ENCODE results near the gene PRMT5. TPM values are rescaled to one million over a fixed set of nuclear protein-coding genes. Genes with fewer than 3 reads are reported as not detected.

Gene PRMT5
- total RNA-seq, 2 experiments from 2014 or later, result 15.6 to 19.3 TPM

DNA sequence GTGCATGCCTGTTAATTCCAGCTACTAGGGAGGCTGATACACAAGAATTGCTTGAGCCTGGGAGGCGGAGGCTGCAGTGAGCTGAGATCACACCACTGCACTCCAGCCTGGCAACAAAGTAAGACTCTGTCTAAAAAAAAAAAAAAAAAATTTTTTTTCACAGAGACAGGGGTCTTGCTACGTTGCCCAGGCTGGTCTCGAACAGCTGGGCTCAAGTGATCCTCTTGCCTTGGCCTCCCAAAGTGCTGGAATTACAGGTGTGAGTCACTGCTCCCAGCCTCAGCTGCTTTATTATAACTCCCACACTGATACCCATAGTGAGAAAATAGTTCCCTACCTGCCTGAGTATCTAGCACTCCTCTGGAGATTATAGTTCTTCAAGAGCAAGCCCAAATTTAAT is 16.5 kb upstream of the PRMT5 start:
- Mint-ChIP-seq H3K4me3 (no peak overlapping the region), H3K27me3 (no peaks in the 10 kb centered on the region), H3K36me3 (ENCODE audit: low read depth) (peaks cover 46% of the 10 kb centered on the region), H3K27ac (no peak overlapping the region), H3K9me3 (no peaks in the 10 kb centered on the region), H3K4me1 (ENCODE audit: low read depth) (no peaks in the 10 kb centered on the region)
- ATAC-seq (ENCODE audit: poor library complexity) (no peak), DNase-seq (no peak)
- POLR2A ChIA-PET, result interaction anchor here (2.5 to 3.0 kb wide), 2 partner anchors 10 to 16 kb away, joined by 10 to 11 read pairs; partner anchors contain the start of genes HAUS4 and PRMT5
- peaks cover 21% of the 10 kb centered on the region for H3K36me3 ChIP-seq (ENCODE audit: insufficient read depth, low read length)
- intact Hi-C loops (cut with DNase I, micrococcal nuclease), result no loop called here
- no peaks in the 10 kb centered on the region for H3K9me3 ChIP-seq (ENCODE audit: control insufficient read depth in 1 of 2, insufficient read depth in 1 of 2, low read length in 2 of 2)
- no peaks in the 10 kb centered on the region for H3K4me1 ChIP-seq (ENCODE audit: insufficient read depth, low read length)
- H3K4me3 ChIP-seq (ENCODE audit: low read length), result no peak overlapping the region
- TF ChIP-seq, protein P1, sequence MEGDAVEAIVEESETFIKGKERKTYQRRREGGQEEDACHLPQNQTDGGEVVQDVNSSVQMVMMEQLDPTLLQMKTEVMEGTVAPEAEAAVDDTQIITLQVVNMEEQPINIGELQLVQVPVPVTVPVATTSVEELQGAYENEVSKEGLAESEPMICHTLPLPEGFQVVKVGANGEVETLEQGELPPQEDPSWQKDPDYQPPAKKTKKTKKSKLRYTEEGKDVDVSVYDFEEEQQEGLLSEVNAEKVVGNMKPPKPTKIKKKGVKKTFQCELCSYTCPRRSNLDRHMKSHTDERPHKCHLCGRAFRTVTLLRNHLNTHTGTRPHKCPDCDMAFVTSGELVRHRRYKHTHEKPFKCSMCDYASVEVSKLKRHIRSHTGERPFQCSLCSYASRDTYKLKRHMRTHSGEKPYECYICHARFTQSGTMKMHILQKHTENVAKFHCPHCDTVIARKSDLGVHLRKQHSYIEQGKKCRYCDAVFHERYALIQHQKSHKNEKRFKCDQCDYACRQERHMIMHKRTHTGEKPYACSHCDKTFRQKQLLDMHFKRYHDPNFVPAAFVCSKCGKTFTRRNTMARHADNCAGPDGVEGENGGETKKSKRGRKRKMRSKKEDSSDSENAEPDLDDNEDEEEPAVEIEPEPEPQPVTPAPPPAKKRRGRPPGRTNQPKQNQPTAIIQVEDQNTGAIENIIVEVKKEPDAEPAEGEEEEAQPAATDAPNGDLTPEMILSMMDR (IDR thresholded peaks at IDR 0.05), result no peak
- H3K27ac ChIP-seq (ENCODE audit: low read depth in 1 of 2, low read length in 2 of 2), result no peak overlapping the region
- no peaks in the 10 kb centered on the region for H3K27me3 ChIP-seq (ENCODE audit: control insufficient read depth in 1 of 2, insufficient read depth in 2 of 2, low read length in 2 of 2)
- CTCF ChIA-PET, result interaction anchor here (1.0 kb wide), 1 partner anchor 41 kb away, joined by 5 read pairs; no protein-coding TSS in a partner anchor

DNA sequence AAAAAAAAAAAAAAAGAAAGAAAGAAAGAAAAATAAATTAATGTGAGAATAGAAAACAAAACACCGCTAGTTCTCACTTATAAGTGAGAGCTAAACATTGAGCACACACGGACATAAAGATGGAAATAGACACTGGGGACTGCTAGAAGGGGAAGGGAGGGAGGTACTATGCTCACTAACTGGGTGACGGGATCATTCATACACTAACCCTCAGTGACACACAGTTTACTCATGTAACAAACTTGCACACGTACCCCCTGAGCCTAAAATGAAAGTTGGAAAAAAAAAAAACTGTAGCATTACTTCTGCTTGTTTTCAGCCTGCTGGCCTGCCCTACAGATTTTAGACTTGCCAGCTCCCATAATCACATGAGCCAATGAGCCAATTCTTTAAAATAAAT is 10.5 kb upstream of the PRMT5 start:
- no peak for ATAC-seq (ENCODE audit: poor library complexity)
- no peak overlapping the region for H3K4me3 Mint-ChIP-seq
- H3K4me1 Mint-ChIP-seq (ENCODE audit: low read depth), result no peaks in the 10 kb centered on the region
- POLR2A ChIA-PET, result interaction anchor here (1.0 kb wide), 1 partner anchor 32 kb away, joined by 5 read pairs; no protein-coding TSS in a partner anchor
- Histone ChIP-seq H3K36me3 (ENCODE audit: insufficient read depth, low read length) (no peaks in the 10 kb centered on the region), H3K4me1 (ENCODE audit: insufficient read depth, low read length) (no peaks in the 10 kb centered on the region), H3K27ac (ENCODE audit: low read depth in 1 of 2, low read length in 2 of 2) (no peak overlapping the region), H3K4me3 (ENCODE audit: low read length) (no peak overlapping the region), H3K9me3 (ENCODE audit: control insufficient read depth in 1 of 2, insufficient read depth in 1 of 2, low read length in 2 of 2) (no peaks in the 10 kb centered on the region), H3K27me3 (ENCODE audit: control insufficient read depth in 1 of 2, insufficient read depth in 2 of 2, low read length in 2 of 2) (no peaks in the 10 kb centered on the region)
- H3K9me3 Mint-ChIP-seq, result no peaks in the 10 kb centered on the region
- H3K36me3 Mint-ChIP-seq (ENCODE audit: low read depth), result peaks cover 18% of the 10 kb centered on the region
- H3K27me3 Mint-ChIP-seq, result no peaks in the 10 kb centered on the region
- TF ChIP-seq, protein P1 (IDR thresholded peaks at IDR 0.05), result no peak
- no peak overlapping the region for H3K27ac Mint-ChIP-seq
- CTCF ChIA-PET, result interaction anchor here (0.6 kb wide), 2 partner anchors 118 to 129 kb away, joined by 3 to 4 read pairs; partner anchors contain the start of gene CDH24
- DNase-seq, result no peak
- intact Hi-C loops (cut with DNase I, micrococcal nuclease), result loop anchor here in 1 of 2 experiments (10.0 kb wide), 1 partner anchor 525 kb away; the partner anchor contains the start of gene NGDN

DNA sequence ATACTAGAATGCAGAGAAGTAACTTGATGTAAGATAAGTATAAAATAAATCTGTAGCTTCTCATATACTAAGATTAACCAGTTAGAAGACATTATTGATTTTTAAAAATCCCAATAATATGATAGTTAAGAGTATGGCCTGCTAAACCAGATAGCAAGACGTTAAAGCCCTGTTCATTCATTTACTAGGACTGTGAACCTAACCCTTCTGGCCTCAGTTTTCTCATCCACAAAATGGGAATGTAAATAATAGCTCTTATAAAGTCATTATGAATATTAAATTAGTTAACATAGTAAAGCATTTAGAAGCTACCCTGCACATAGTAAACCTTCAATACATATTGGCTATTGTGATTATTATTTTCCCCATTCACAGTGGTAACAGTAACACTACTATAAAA is 6.0 kb upstream of the PRMT5 start:
- peaks cover 5% of the 10 kb centered on the region for H3K4me1 Mint-ChIP-seq (ENCODE audit: low read depth)
- Histone ChIP-seq H3K4me3 (ENCODE audit: low read length) (no peak overlapping the region), H3K9me3 (ENCODE audit: control insufficient read depth in 1 of 2, insufficient read depth in 1 of 2, low read length in 2 of 2) (no peaks in the 10 kb centered on the region), H3K27me3 (ENCODE audit: control insufficient read depth in 1 of 2, insufficient read depth in 2 of 2, low read length in 2 of 2) (no peaks in the 10 kb centered on the region), H3K27ac (ENCODE audit: low read depth in 1 of 2, low read length in 2 of 2) (no peak overlapping the region), H3K36me3 (ENCODE audit: insufficient read depth, low read length) (no peaks in the 10 kb centered on the region), H3K4me1 (ENCODE audit: insufficient read depth, low read length) (peaks cover 7% of the 10 kb centered on the region)
- H3K9me3 Mint-ChIP-seq, result no peaks in the 10 kb centered on the region
- intact Hi-C loops (cut with DNase I, micrococcal nuclease), result loop anchor here in 1 of 2 experiments (10.0 kb wide), 1 partner anchor 530 kb away; the partner anchor contains the start of gene NGDN
- no peaks in the 10 kb centered on the region for H3K27me3 Mint-ChIP-seq
- DNase-seq, result no peak
- no peak overlapping the region for H3K4me3 Mint-ChIP-seq
- H3K27ac Mint-ChIP-seq, result no peak overlapping the region
- no peaks in the 10 kb centered on the region for H3K36me3 Mint-ChIP-seq (ENCODE audit: low read depth)
- ChIA-PET CTCF (interaction anchor here (1.3 kb wide), 1 partner anchor 134 kb away, joined by 3 read pairs; no protein-coding TSS in a partner anchor), POLR2A (no interaction called here)
- TF ChIP-seq, protein P1 (IDR thresholded peaks at IDR 0.05), result no peak
- ATAC-seq (ENCODE audit: poor library complexity), result no peak
